ENCODE results near the gene ZCCHC24.
A peak's percentile ranks its signal among the peaks of the same experiment; 100 is the strongest.

ZCCHC24 gene

DNA sequence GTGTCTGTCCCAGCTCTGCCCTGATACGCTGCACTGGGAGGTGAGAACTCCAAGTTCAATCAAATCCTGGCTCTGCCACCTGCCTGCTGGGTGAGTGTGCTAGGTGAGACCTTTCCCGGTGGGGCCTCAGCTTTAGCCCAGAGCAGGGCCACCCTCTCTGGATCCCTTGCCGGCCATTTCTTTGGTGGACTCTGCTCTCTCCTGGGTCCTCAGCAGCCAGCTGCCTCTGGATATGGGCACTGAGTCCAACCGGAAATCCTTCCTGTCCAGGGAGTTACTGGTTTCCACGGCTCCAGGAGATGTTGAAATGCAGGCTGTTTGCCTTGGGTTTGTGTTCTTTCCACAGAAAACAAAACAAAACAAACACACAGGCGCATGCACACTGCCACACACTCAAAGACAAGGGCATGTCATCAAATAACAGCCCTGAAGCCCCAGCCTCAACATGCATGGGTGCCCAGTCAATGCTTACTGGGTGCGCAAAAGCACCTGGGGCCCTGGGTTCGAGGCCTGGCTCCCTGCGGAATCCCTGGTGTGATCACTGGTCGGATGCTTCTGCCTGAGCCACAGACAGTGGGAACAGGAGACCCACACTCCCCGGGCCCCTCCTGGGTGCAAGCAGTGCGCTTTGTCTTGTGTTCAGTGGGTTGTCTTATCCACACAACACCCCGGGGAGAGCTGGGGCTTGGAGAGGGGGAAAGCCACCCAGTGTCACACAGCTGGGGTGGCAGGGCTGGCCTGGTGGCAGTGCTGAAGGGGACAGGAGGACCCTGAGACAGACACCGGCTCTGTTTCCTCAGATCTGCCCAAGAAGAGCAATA lies 65.1 kb downstream of the ZCCHC24 start:
- DNase-seq, result no peak

DNA sequence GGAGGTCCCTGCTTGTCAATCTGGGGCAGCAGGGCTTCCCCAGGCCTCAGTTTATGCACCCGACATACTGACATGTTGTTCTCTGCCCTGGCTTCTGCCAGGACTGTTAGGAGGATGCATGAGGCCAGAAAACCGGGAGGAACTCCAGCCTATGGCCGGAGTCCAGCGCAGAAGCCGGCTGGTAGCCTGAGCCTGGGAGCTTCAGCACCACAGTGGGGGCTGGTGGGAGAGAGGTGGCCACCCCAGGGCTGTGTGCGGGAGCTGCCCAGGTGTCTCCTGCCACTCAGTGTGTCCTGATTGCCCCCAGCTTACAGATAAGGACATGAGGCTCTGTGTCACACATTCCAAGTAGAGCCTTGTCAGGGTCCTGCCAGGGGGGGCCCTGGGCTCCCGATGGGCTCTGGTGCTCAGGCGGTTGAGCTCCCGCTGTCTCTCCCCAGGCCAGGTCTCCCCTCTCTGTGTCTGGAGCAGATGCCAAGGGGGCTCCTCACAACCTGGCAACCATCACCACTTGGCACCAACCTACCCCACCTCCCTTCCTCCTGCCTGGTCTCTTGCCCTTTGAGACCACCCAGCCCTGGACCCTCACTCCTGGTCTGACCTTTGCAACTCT lies 65.8 kb downstream of the ZCCHC24 start:
- DNase-seq, result no peak

GRCh38 chr10:79378647-79379511 lies 66.5 kb downstream of the ZCCHC24 start:
- no peak for DNase-seq

DNA sequence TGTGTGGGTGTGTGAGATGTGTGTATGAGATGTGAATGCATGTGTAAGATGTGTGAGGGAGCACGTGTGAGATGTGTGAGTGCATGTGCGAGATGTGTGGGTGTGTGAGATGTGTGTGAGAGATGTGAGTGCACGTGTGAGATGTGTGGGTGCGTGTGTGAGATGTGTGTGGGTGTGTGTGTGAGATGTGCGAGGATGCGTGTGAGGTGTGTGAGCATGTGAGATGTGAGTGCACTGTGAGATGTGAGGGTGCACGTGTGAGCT lies 67.1 kb downstream of the ZCCHC24 start:
- no peak for DNase-seq

- DNase-seq, result no peak
Observed at GRCh38 chr10:79377557-79378382, 67.7 kb downstream of the ZCCHC24 start.

GRCh38 chr10:79376751-79377556 lies 68.5 kb downstream of the ZCCHC24 start:
- no peak for DNase-seq

GRCh38 chr10:79376078-79376628 lies 69.3 kb downstream of the ZCCHC24 start:
- no peak for DNase-seq

DNA sequence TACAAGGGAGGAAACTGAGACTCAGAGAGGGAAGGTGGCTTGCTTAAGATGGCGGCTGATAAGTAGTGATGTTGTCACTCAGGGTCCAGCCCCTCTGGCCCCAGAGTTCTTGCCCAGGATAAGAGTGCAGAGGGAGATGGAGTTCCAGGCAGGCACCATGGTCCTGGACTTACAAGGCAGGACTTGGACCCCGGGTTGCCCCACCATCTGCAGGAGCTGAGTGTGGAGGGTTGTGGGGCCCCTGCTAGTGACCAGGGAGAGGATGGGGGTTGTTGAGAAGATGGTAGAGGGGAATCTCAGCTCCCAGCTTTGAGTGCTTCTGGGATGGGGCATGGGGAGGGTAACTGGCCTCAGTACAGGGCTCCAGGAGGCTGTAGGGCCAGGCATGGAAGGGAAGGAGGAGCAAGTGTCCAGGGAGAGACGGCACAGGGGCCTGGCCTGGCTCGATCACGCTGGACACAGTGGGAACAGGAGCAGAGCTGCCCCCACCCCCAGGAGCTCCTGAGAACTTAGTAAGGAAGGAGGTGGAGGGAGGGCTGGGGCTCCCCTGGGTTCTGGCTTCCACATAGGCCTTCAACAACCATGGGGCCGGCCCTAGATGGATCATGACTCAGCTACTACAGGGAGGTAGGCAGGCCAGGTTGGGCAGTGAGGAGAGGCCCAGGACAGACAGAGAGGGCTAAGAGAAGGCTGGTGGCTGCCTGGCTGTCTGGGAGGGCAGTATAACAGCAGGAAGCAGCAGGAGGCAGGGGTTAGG lies 69.9 kb downstream of the ZCCHC24 start:
- DNase-seq, result no peak

- DNase-seq, result peak; percentile 79
Observed at GRCh38 chr10:79374312-79375191, 70.9 kb downstream of the ZCCHC24 start.

DNA sequence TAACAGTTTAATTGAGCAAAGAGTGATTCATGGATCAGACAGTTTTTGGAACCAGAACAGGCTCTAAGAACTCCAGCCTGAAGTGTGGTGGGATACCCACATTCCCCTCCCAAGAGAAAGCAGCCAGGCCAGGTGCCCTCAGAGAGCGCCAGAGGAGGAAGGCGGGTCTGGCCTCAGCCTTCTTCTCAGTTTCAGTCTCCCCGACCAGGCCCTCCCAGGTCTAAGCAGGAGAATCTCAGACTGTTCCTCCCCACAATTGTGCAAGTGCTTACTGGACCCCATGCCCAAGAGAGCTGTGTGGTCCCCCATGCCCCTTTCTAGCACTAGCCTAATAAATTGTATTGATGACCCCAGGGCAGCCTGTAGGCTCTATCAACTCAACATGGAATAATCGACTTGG lies 72.6 kb downstream of the ZCCHC24 start:
- no peak for DNase-seq

- DNase-seq, result no peak
Observed at GRCh38 chr10:79367426-79368189, 77.8 kb downstream of the ZCCHC24 start.

DNA sequence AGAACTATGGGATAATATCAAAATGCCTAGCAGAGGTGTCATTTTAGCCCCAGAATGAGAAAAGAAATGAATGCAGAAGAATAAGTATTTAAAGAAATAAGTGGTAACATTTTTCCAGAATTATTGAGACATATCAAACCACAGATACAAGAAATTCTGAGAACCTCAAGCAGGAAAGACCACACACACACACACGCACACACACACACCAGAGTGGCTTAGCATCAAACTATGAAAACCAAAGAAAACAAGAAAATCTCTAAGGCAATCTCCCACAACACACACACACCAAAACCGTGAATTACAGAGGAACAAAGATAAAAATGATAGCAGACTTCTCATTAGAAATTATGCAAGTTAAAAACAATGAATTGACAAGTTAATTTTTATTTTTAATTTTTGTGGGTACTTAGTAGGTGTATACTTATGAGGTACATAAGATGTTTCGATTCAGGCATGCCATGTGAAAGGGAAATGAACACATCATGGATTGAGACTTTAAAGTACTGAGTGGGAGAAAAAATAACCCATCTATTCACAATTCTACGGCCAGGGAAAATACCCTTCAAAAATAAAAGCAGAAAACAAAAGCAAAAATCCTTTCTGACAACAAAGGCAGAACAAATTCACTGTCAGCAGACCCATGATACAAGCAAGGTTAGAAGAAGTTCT lies 83.6 kb downstream of the ZCCHC24 start:
- DNase-seq, result no peak

DNA sequence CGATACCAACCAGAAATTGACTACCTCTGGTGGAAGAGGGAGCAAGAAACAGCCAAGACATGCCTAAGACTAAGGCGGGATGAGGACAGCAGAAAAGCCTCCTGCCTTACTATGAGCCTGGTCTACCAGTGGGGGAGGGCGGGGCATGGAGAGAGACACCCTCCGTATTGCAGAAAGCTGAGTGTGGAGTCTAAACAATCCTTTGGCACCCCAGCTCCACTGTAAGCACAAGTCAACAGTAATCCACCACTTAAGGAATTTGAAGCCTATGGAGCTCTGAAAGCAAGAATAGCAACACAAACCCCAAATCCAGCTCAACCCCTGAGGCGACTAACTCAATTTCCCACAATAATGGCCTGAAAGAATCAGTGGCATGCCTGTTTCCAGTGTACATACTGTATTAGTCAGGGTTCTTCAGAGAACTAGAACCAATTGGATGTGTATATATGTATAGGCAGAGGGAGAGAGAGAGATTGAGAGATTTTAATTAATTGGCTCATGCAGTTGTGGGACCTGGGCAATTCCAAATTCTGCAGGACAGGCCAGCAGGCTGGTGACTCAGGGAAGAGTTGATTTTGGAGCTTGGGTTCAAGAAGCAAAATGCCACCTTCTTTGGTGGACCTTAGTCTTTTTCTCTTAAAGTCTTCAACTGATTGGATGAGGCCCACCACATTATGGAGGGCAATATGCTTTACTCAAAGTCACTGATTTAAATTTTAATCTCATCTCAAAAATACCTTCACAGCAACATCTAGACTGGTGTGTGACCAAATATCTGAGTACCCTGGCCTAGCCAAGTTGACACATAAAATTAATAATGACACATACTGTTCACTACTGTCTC lies 84.7 kb downstream of the ZCCHC24 start:
- DNase-seq, result no peak

DNA sequence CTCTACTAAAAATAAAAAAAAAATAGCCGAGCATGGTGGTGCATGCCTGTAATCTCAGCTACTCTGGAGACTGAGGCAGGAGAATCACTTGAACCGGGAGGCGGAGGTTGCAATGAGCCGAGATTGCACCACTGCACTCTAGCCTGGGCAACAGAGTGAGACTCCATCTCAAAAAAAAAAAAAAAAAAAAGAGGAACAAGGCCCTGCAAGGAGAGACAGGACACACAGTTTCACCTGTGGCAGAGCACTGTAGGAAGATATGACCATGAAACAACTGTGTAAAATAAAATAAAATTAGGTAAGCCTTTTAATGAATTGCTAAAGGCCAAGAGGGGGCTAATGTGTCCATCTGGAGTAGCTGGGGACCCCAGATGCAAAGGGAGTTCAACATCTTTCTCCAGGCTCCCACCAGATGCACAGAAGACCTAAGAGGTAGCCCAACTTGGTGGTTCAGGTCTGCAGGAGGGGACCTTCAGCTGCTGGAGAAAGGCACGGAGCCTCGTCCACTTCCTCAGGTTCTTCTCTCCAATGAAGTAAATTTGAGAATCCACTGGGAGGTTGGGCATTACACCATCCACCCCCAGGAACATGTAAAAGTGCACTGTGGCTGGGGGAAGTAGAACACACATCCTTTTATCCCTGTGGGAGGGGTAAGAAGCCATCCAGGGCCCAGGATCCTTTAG lies 85.5 kb downstream of the ZCCHC24 start:
- DNase-seq, result no peak

DNA sequence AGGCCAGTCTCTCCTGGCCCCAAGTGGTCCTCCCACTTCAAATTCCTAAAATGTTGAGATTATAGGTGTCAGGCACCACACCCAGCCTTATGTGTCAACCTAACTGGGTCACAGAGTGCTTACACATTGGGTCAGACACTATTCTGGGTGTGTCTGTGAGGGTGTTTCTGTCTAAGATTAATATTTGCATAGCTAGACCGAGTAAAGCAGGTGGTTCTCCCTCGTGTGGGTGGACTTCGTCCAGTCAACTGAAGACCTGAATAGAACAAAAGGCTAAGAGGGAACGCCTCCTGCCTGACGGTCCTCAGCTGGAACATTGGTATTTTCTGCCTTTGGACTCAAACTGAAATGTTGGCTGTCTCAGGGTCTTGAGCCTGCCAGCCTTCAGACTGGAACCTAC lies 86.6 kb downstream of the ZCCHC24 start:
- no peak for DNase-seq

DNA sequence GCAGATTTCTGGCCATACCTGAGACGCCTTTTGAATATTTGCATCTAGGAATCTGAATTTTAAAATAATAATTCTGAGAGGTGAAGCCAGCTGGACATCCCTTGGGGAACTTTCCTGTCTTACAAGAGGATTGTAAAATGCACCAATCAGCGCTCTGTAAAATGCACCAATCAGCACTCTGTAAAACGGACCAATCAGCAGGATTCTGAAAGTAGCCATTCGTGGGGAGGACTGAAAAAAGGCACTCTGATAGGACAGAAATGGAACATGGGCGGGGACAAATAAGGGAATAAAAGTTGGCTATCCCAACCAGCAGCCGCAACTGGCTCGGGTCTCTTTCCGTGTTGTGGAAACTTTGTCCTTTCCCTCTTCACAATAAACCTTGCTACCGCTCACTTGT lies 88.2 kb downstream of the ZCCHC24 start:
- DNase-seq, result no peak

- no peak for DNase-seq
Observed at GRCh38 chr10:79356104-79356503, 89.3 kb downstream of the ZCCHC24 start.
